ENCODE data around the gene PRICKLE1. TPM values are rescaled to one million over a fixed set of nuclear protein-coding genes. Genes with fewer than 3 reads are reported as not detected.

The PRICKLE1 gene
- total RNA-seq, 2 experiments from 2014 or later = 0.14 to 0.18 TPM

- DNase-seq = no peak
- H3K9me3 Mint-ChIP-seq = peaks cover 9% of the 10 kb centered on the region
- H3K4me3 Mint-ChIP-seq = no peak overlapping the region
- no peaks in the 10 kb centered on the region for H3K4me1 Mint-ChIP-seq
- H3K27ac Mint-ChIP-seq = no peak overlapping the region
- no peaks in the 10 kb centered on the region for H3K27me3 Mint-ChIP-seq
- peaks cover 70% of the 10 kb centered on the region for H3K36me3 Mint-ChIP-seq
These were observed 145.2 kb downstream of the PRICKLE1 start for GRCh38 chr12:42444192-42444943.

- DNase-seq = no peak
- peaks cover 65% of the 10 kb centered on the region for H3K36me3 Mint-ChIP-seq
- H3K4me3 Mint-ChIP-seq = no peak overlapping the region
- peaks cover 9% of the 10 kb centered on the region for H3K9me3 Mint-ChIP-seq
- no peaks in the 10 kb centered on the region for H3K4me1 Mint-ChIP-seq
- H3K27me3 Mint-ChIP-seq = no peaks in the 10 kb centered on the region
- H3K27ac Mint-ChIP-seq = no peak overlapping the region
These were observed 146.7 kb downstream of the PRICKLE1 start for GRCh38 chr12:42442888-42443287.

GRCh38 chr12:42442311-42442759, 147.2 kb downstream of the PRICKLE1 start:
- H3K4me3 Mint-ChIP-seq = no peak overlapping the region
- no peak for DNase-seq
- peaks cover 9% of the 10 kb centered on the region for H3K9me3 Mint-ChIP-seq
- no peaks in the 10 kb centered on the region for H3K27me3 Mint-ChIP-seq
- peaks cover 66% of the 10 kb centered on the region for H3K36me3 Mint-ChIP-seq
- no peaks in the 10 kb centered on the region for H3K4me1 Mint-ChIP-seq
- H3K27ac Mint-ChIP-seq = no peak overlapping the region

- Mint-ChIP-seq H3K9me3 (peaks cover 9% of the 10 kb centered on the region), H3K27ac (no peak overlapping the region), H3K4me1 (no peaks in the 10 kb centered on the region), H3K36me3 (peaks cover 61% of the 10 kb centered on the region), H3K27me3 (no peaks in the 10 kb centered on the region), H3K4me3 (no peak overlapping the region)
- DNase-seq = no peak
These were observed 148.9 kb downstream of the PRICKLE1 start for GRCh38 chr12:42440608-42441007.

GRCh38 chr12:42432517-42433140, 156.9 kb downstream of the PRICKLE1 start:
- Mint-ChIP-seq H3K4me1 (no peaks in the 10 kb centered on the region), H3K4me3 (no peak overlapping the region), H3K36me3 (peaks cover 42% of the 10 kb centered on the region), H3K9me3 (peaks cover under 1% of the 10 kb centered on the region), H3K27ac (no peak overlapping the region), H3K27me3 (no peaks in the 10 kb centered on the region)
- DNase-seq = no peak

- Mint-ChIP-seq H3K4me3 (no peak overlapping the region), H3K4me1 (peaks cover 7% of the 10 kb centered on the region), H3K9me3 (peaks cover 2% of the 10 kb centered on the region), H3K27me3 (no peaks in the 10 kb centered on the region), H3K27ac (no peak overlapping the region), H3K36me3 (peaks cover 52% of the 10 kb centered on the region)
- no peak for DNase-seq
These were observed 160.7 kb downstream of the PRICKLE1 start for GRCh38 chr12:42428850-42429249.

- DNase-seq = no peak
- peaks cover 2% of the 10 kb centered on the region for H3K9me3 Mint-ChIP-seq
- no peak overlapping the region for H3K27ac Mint-ChIP-seq
- H3K4me3 Mint-ChIP-seq = no peak overlapping the region
- H3K36me3 Mint-ChIP-seq = peaks cover 38% of the 10 kb centered on the region
- peaks cover 10% of the 10 kb centered on the region for H3K4me1 Mint-ChIP-seq
- no peaks in the 10 kb centered on the region for H3K27me3 Mint-ChIP-seq
These were observed 162.8 kb downstream of the PRICKLE1 start for GRCh38 chr12:42426746-42427145.

GRCh38 chr12:42422785-42423184, 166.8 kb downstream of the PRICKLE1 start:
- H3K27me3 Mint-ChIP-seq = no peaks in the 10 kb centered on the region
- no peak for DNase-seq
- H3K36me3 Mint-ChIP-seq = peaks cover 18% of the 10 kb centered on the region
- H3K9me3 Mint-ChIP-seq = peaks cover 2% of the 10 kb centered on the region
- peaks cover 20% of the 10 kb centered on the region for H3K4me1 Mint-ChIP-seq
- H3K4me3 Mint-ChIP-seq = no peak overlapping the region
- H3K27ac Mint-ChIP-seq = no peak overlapping the region

- no peaks in the 10 kb centered on the region for H3K9me3 Mint-ChIP-seq
- H3K36me3 Mint-ChIP-seq = peaks cover 13% of the 10 kb centered on the region
- no peak overlapping the region for H3K4me3 Mint-ChIP-seq
- H3K4me1 Mint-ChIP-seq = peaks cover 22% of the 10 kb centered on the region
- H3K27me3 Mint-ChIP-seq = no peaks in the 10 kb centered on the region
- H3K27ac Mint-ChIP-seq = no peak overlapping the region
- no peak for DNase-seq
These were observed 167.4 kb downstream of the PRICKLE1 start for GRCh38 chr12:42421844-42422779.

GRCh38 chr12:42420395-42420794, 169.2 kb downstream of the PRICKLE1 start:
- H3K27me3 Mint-ChIP-seq = no peaks in the 10 kb centered on the region
- H3K9me3 Mint-ChIP-seq = no peaks in the 10 kb centered on the region
- no peak overlapping the region for H3K4me3 Mint-ChIP-seq
- DNase-seq = no peak
- peaks cover 17% of the 10 kb centered on the region for H3K4me1 Mint-ChIP-seq
- no peak overlapping the region for H3K27ac Mint-ChIP-seq
- peaks cover 13% of the 10 kb centered on the region for H3K36me3 Mint-ChIP-seq

- DNase-seq = no peak
- Mint-ChIP-seq H3K27me3 (no peaks in the 10 kb centered on the region), H3K27ac (no peak overlapping the region), H3K4me1 (peaks cover 5% of the 10 kb centered on the region), H3K4me3 (no peak overlapping the region), H3K9me3 (no peaks in the 10 kb centered on the region), H3K36me3 (peaks cover 20% of the 10 kb centered on the region)
These were observed 179.2 kb downstream of the PRICKLE1 start for GRCh38 chr12:42410340-42410739.

GRCh38 chr12:42409471-42409870, 180.1 kb downstream of the PRICKLE1 start:
- Mint-ChIP-seq H3K9me3 (no peaks in the 10 kb centered on the region), H3K4me3 (no peak overlapping the region), H3K36me3 (peaks cover 20% of the 10 kb centered on the region), H3K4me1 (peaks cover 5% of the 10 kb centered on the region), H3K27ac (no peak overlapping the region), H3K27me3 (no peaks in the 10 kb centered on the region)
- DNase-seq = no peak

- no peaks in the 10 kb centered on the region for H3K9me3 Mint-ChIP-seq
- no peak overlapping the region for H3K4me3 Mint-ChIP-seq
- H3K27ac Mint-ChIP-seq = no peak overlapping the region
- no peaks in the 10 kb centered on the region for H3K27me3 Mint-ChIP-seq
- H3K36me3 Mint-ChIP-seq = peaks cover 24% of the 10 kb centered on the region
- no peak for DNase-seq
- H3K4me1 Mint-ChIP-seq = peaks cover 4% of the 10 kb centered on the region
These were observed 182.2 kb downstream of the PRICKLE1 start for GRCh38 chr12:42407306-42407705.

All from activated naive CD8-positive, alpha-beta T cell treated with anti-CD3 and anti-CD28 coated beads for 36 hours (primary cell).